Ishikawa (cell line): ENCODE results near the gene TMEM115.

Experiments used
- CEBPB ChIP-seq: IDR thresholded peaks from 2 replicates; pipeline ENCODE4 v1.6.1; 2012
- CREB1 ChIP-seq: IDR thresholded peaks from 2 replicates; pipeline ENCODE4 v1.6.1; 2012; ENCODE audit warnings: low read depth
- EGR1 ChIP-seq: IDR thresholded peaks from 2 replicates; pipeline ENCODE4 v1.6.1; 2012
- EP300 ChIP-seq: IDR thresholded peaks from 2 replicates; pipeline ENCODE4 v1.6.1; 2012; ENCODE audit warnings: borderline replicate concordance
- FOXM1 ChIP-seq: IDR thresholded peaks from 2 replicates; pipeline ENCODE4 v1.6.1; 2012; ENCODE audit warnings: low read depth, borderline replicate concordance
- RAD21 ChIP-seq: IDR thresholded peaks from 2 replicates; pipeline ENCODE4 v1.6.1; 2012; ENCODE audit warnings: low read depth
- TAF1 ChIP-seq: IDR thresholded peaks from 2 replicates; pipeline ENCODE4 v1.6.1; 2012; ENCODE audit warnings: low read depth, mild to moderate bottlenecking
- TCF12 ChIP-seq: IDR thresholded peaks from 2 replicates; pipeline ENCODE4 v1.6.1; 2012; ENCODE audit warnings: low read depth
- TEAD4 ChIP-seq: IDR thresholded peaks from 2 replicates; pipeline ENCODE4 v1.6.1; 2012
- YY1 ChIP-seq: IDR thresholded peaks from 2 replicates; pipeline ENCODE4 v1.6.1; 2012; ENCODE audit warnings: low read depth
- TF ChIP-seq, protein P1 (sequence below): IDR thresholded peaks from 2 replicates; pipeline ENCODE4 v1.6.1; 2012
- TF ChIP-seq, protein P2 (sequence below): IDR thresholded peaks from 2 replicates; pipeline ENCODE4 v1.6.1; 2012; ENCODE audit warnings: low read depth, mild to moderate bottlenecking

DNA sequence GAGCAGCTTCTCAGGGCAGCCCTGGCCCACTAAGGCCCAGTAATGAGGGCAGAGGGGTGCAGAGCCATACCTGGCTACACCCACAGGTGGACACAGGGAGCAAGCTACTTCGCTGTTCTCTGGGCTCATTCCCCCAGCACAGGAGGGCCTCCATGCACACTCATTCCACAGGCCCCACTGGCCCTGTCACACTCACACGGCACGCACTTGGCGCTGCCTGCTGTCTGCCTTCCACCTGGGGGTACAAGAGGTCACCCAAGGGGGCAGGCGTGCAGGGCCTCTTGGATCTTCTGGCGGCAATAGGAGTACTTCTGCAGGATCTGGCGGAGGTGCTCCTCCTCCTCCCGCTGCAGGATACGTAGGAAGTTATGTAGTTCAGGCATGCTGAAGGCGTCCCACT, 29.0 kb downstream of the TMEM115 start:
- TF ChIP-seq TEAD4 (no peak), CREB1 (no peak), EGR1 (no peak), EP300 (no peak), RAD21 (no peak), FOXM1 (no peak), TCF12 (no peak), YY1 (no peak), TAF1 (no peak), CEBPB (no peak)
- TF ChIP-seq, protein P1, sequence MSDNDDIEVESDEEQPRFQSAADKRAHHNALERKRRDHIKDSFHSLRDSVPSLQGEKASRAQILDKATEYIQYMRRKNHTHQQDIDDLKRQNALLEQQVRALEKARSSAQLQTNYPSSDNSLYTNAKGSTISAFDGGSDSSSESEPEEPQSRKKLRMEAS, result no peak
- TF ChIP-seq, protein P2, sequence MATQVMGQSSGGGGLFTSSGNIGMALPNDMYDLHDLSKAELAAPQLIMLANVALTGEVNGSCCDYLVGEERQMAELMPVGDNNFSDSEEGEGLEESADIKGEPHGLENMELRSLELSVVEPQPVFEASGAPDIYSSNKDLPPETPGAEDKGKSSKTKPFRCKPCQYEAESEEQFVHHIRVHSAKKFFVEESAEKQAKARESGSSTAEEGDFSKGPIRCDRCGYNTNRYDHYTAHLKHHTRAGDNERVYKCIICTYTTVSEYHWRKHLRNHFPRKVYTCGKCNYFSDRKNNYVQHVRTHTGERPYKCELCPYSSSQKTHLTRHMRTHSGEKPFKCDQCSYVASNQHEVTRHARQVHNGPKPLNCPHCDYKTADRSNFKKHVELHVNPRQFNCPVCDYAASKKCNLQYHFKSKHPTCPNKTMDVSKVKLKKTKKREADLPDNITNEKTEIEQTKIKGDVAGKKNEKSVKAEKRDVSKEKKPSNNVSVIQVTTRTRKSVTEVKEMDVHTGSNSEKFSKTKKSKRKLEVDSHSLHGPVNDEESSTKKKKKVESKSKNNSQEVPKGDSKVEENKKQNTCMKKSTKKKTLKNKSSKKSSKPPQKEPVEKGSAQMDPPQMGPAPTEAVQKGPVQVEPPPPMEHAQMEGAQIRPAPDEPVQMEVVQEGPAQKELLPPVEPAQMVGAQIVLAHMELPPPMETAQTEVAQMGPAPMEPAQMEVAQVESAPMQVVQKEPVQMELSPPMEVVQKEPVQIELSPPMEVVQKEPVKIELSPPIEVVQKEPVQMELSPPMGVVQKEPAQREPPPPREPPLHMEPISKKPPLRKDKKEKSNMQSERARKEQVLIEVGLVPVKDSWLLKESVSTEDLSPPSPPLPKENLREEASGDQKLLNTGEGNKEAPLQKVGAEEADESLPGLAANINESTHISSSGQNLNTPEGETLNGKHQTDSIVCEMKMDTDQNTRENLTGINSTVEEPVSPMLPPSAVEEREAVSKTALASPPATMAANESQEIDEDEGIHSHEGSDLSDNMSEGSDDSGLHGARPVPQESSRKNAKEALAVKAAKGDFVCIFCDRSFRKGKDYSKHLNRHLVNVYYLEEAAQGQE, result no peak
